HG02571 (cell line): ENCODE results near the gene PER2.
A peak's percentile ranks its signal among the peaks of the same experiment; 100 is the strongest.

Source experiments
- ATAC-seq: cut with Tn5 transposase; IDR thresholded peaks from one replicate; pipeline ENCODE4 v1.9.1; 2021; ENCODE audit warnings: mild to moderate bottlenecking, moderate library complexity; ENCODE audit not compliant: unreplicated experiment

The PER2 gene

GRCh38 chr2:238251986-238252385 is 36.4 kb downstream of the PER2 start:
- no peak for ATAC-seq

DNA sequence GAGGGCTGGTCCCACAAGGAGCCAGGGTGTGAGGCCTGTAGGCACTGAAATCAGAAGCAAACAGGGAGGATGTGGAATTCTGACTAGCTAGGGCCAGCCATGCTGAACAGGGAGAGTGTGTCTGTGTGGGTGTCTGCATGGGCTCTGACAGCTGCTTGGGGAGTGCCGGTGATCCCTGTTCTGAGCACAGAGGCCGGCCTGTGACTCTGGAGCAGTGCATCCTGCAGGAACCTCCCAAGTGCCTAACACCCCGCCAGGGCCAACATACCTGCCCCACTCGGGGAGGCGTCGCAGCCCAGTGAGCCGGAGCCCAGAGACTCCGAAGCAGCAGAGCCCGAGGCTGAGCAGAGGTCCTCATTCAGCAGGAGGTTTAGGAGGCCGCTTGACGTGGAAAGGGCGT is 37.1 kb downstream of the PER2 start:
- no peak for ATAC-seq

DNA sequence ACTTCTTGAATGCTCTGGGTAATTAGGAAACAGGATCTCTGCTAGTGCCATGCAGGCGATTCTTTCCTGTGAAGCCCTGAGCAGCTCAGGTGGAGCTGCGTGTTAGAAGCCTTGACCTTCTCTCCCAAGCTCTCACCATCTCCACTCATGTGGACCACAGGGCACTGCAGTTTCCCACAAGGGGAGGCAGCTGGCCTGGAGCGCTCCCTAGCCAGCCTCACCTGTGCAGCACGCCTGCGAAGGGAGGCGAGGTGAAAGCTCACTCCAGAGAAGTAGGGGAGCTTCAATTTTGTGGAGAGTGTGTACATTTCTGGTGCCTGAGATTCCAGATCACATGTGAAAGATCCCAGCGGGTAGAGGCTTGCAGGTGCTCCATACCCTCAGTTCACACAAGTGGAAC is 37.5 kb downstream of the PER2 start:
- ATAC-seq: no peak

- no peak for ATAC-seq
Measured at GRCh38 chr2:238247841-238248453, 40.5 kb downstream of the PER2 start.

GRCh38 chr2:238247002-238247822 is 41.2 kb downstream of the PER2 start:
- ATAC-seq: no peak

GRCh38 chr2:238244151-238244550 is 44.3 kb downstream of the PER2 start:
- no peak for ATAC-seq

DNA sequence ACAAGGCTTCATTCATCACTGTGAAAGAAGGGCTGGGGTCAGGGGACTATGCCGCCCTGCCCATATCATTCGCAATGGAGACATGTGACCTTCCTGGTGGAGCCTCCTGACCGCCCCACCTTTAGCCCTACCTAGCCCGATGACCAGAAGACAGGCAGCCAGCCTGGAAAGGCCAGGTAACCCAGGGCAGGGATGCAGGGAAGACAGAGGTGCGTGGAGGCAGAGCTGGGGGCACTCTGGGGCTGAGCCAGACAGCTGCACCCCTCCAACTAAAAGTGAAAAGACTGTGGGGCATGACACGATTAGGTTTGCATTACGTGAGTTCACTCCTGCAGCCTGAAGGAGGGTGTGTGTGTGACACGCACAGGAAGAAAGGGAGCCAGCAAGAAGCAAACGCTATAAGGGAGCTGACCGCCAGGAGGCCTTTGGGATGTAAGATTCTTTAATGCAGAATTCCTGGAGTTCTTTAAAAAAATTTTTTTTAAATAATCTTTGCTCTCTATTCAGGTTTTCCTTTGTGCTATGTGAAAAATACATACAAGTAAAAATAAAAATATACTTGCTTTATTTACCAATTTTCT is 44.8 kb downstream of the PER2 start:
- ATAC-seq: no peak

DNA sequence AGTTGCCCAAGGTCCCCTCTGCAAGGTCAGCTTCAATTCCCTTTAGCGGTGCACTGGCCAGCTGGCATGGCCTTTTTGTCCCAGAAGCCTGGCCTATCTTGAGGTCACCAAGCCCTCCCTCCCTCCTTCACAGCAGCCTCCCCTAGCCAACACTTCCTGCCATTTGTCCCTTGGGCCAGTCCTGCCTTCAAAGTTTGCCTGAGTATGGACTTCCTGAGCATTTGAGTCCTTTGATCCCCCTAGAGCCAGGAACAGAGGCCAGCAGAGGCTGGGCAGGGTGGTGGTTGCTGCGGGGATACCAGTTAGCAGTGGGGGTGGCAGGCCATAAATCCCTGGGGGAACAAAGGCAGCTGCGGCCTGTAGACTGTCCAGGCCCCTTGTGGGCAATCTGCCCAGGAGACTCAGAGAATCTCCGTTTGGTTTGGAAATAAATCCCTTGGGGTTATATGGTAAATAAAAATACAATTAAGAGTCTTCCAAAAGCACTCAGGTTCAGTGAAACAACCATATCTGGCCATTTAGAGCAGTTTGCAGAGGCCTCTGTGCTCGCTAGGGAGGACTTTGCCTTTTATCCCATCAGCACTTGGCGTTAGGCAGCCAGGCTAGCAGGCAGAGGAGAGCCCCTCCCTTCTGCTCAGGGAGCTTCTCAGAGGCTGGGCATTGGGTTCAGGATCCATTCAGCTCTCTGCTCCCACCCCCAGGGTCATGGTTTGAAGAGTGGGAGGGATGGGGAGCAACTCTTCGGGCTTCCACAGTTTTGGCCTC is 45.5 kb downstream of the PER2 start:
- no peak for ATAC-seq

DNA sequence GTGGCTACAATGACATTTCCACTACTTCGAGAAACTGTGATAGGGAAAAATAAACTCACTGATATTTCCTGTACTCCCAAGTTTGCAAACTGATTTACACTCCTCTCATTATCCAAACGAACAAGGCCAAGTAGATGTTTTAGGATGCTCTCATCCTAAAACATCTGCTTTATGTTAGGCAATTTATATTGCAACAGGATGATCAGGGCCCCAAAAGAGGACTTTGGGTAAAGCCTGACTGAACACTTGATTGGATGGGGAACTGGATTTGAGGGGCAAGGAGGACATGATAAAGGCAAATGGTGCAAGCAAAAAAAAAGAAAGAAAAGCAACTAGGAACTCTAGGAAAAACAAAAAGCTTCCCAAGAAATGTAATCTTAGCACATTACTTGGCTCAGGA is 46.4 kb downstream of the PER2 start:
- ATAC-seq: no peak

DNA sequence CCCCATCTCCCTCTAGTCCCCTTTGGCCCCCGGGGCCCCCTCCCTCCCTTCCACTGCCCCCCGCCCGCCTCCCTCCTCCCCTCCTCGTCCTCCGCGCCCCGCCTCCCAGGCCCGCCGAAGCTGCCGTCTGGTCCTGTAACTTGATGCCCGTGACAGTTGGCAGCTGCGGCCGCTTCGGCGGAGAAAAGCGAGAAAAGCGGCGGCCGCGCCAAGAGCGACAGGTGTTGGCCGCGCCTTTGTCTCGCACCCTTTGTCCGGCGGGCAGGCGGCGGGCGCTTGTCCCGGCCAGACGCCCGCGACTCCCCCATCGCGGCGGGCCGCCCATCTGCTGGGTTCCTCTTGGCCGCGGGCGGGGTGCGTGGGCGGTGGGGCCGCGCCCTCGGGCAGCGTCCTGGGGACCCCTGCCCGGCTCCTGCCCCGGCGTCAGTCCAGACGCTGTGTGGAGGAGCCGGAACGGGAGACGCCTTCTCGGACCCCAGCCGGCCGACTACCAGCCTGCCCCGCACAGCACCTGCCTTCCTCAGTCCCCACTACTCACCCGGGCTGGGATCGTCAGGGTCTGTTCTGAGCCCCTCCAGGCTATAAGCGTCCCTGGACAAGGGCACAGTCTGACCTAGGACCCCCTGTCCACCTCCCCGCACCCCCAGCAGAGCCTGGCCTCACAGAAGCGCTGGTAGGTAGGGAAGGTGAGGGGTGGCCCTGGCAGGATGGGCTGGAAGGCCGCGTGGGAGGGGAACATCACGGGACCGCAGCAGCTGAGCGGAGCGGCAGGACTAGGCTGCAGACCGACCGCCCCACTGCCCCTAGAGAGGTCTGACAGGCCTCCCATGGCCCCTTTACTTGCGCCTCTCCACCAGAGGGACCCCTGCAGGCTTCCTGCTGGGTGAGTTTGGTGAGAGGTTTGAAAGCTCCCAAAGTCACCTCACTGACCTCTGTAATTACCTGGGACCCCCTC is 47.4 kb downstream of the PER2 start:
- no peak for ATAC-seq

DNA sequence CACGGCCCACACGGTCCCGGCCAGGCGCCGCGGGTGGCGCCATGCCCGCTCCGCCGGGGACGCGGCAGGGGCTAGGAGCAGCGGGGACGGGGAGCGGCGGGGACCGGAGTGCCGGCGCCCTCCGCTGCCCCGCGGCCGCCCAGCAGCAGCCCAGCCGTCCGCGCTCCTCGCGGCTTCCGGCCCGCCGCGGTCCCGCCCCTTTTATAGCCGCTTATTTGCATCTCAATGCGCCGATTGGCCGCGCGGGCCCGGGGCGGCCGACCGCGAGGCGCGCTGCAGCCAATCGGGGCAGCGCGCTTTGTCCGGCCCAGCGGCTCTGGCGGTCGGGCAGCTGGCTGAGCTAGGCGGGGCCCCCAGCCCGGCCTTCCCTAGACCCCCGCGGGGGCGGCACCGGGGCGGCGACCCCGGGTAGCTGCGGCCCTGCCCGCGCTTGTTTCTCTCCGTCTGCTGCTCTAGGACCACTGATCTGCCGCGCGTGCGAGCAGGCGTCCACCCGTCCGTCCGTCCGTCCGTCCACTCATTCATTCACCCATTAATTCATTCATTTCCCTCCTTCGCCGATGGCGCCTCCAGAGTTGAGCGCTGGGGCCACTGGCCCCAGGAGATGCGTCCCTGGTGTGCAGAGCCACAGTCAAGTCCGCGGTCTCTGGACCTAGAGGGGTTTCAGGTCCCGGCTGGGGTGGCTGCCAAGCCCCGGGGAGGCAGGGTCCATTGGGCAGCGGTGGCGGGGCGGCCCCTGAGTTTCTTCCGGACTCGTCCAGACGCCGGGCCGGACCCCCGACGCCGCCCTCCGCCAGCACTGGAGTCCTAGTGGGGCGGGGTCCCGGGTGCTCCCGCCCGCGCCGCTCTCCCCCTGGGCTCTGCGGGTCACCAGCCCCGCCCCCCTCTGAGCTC is 48.3 kb downstream of the PER2 start, which contains the start of gene HES6:
Gene HES6 (minus strand): TSS at position 176 of the 894 bp plus-strand sequence. CDS start 133 bp downstream, at position 43.
- ATAC-seq: peak; percentile 84

DNA sequence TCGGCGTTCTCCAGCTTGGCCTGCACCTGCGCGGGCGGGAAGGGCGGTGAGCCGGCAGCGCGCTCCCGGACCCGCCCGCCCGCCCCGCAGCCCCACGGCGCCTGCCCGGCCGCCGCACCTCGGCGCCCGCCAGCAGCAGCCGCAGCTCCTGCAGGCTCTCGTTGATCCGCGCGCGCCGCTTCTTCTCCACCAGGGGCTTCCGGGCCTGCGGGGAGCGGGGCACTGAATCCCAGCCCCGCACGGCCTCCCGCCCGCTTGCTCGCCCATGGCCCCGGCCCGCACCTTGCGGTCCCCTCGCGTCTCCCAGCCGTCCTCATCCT is 48.9 kb downstream of the PER2 start:
- ATAC-seq: peak; percentile 7

DNA sequence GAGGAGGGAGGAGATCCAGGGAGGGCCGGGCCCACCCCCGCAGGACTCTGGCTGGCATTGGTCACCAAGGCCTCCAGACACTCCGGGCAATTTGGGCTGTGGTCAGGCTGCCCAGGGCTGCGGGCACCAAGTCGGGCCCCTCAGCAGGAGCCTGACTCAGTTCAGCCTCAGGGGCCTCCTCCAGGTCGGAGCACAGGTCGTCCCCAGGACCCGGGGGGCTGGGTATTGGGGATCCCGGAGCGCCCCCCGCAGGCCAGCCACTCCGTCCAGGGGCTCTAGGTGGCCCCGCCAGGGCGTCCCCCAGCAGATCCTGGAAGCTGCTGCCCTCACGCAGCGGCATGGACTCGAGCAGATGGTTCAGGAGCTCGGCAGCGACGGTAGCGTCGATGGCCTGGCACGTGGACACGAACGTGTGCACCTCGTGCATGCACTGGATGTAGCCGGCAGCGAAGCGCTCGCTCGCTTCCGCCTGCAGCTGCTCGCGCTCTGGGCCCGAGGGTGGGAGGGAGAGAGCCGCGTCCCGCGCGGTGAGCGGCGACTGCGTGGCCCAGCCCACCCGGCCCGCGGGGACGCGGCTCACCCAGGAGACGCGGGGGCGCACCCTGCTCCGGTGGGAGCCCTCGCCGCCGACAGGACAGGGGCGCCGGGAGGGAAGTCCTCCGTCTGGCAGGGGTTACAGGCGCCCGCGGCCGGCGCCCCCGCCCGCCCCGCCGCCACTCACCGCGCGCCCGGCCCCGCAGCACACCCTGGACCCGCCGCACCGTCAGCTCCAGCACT is 49.5 kb downstream of the PER2 start:
- ATAC-seq: no peak

DNA sequence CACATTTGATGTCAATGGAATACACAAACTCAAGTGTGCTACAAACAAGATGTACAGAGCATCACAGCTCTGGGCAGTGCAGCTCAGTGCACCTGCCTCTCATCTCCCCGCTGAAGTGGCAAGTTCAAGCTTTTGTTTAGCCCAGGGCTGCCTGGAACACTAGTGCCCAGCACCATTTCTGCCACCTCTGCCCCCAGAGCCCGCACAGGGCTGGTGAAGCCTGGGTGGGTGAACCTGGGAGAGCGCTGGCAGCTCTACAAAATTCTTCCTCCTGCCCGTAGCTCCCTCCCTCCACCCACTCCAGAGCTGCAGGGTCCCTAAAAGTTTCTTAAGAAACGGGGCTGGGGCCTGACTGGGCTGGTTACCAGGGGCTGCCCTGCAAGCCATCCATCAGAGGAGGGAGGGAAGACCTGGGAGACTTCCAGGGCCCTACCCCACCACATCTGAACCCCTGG is 50.1 kb downstream of the PER2 start:
- ATAC-seq: no peak

GRCh38 chr2:238237431-238238135 is 50.8 kb downstream of the PER2 start:
- no peak for ATAC-seq

DNA sequence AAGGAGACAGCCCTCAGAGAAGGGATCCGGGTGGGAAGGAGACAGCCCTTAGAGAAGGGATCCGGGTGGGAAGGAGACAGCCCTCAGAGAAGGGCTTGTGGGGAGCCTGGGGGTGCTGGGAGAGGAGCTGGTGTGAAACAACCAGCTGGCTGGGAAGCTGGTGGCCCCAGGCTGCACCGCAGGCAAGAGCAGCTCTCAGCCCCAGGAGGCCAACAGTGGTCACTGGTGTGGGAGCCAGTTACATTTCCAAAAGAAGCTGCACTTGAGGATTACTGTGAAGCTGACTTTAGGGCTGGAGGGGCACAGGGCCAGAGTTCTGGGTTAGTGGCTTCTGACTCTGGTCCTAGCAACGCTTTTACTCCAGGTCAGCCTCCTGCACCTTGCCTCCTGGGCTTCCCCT is 51.8 kb downstream of the PER2 start:
- no peak for ATAC-seq

DNA sequence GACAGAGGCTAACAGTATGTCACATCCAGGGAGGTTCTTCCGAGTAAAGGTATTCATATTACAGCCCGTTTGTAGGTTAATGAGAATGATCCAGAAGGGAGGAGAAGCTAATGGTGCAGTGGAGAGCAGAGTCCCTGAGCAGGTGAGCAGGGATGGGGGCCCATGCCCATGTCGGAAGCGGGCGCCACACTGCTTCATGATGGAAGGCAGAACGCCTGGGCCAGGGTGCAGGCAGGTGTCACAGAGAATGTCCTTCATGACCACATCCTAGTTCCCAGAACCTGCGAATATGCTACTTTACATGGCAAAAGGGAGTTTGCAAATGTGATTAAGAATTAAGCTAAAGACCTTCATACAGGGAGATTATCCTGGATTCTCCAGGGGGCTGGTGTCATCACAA is 52.6 kb downstream of the PER2 start:
- no peak for ATAC-seq

GRCh38 chr2:238235331-238235732 is 53.1 kb downstream of the PER2 start:
- no peak for ATAC-seq
